Measurements from ENCODE around the gene ICA1L.
"Not testable (repeated sequence)": the region's sequence is repeated elsewhere in the genome, so short reads cannot be mapped to it uniquely, and the experiment has no call there.

ICA1L gene

GRCh38 chr2:202847693-202848524 is 23.7 kb downstream of the ICA1L start:
- peak; percentile 17 for DNase-seq (ENCODE audit: low spot score)

GRCh38 chr2:202844656-202845055 is 26.9 kb downstream of the ICA1L start:
- DNase-seq (ENCODE audit: low spot score) = no peak

- no peak for DNase-seq (ENCODE audit: low spot score)
These were observed 28.9 kb downstream of the ICA1L start for GRCh38 chr2:202842690-202843089.

GRCh38 chr2:202841090-202841867 is 30.3 kb downstream of the ICA1L start:
- DNase-seq (ENCODE audit: low spot score) = no peak

- DNase-seq (ENCODE audit: low spot score) = peak; percentile 13
These were observed 40.0 kb downstream of the ICA1L start for GRCh38 chr2:202831242-202832220.

- DNase-seq (ENCODE audit: low spot score) = no peak
These were observed 46.7 kb downstream of the ICA1L start for GRCh38 chr2:202824901-202825300.

GRCh38 chr2:202822411-202822810 is 49.2 kb downstream of the ICA1L start:
- no peak for DNase-seq (ENCODE audit: low spot score)

- DNase-seq (ENCODE audit: low spot score) = no peak
These were observed 50.1 kb downstream of the ICA1L start for GRCh38 chr2:202821206-202822160.

- no peak for DNase-seq (ENCODE audit: low spot score)
These were observed 53.2 kb downstream of the ICA1L start for GRCh38 chr2:202818321-202818720.

- no peak for DNase-seq (ENCODE audit: low spot score)
These were observed 53.8 kb downstream of the ICA1L start for GRCh38 chr2:202817771-202818170.

- no peak for DNase-seq (ENCODE audit: low spot score)
These were observed 55.8 kb downstream of the ICA1L start for GRCh38 chr2:202815548-202816360.

GRCh38 chr2:202814226-202814625 is 57.3 kb downstream of the ICA1L start:
- no peak for DNase-seq (ENCODE audit: low spot score)

- DNase-seq (ENCODE audit: low spot score) = no peak
These were observed 58.2 kb downstream of the ICA1L start for GRCh38 chr2:202813387-202813786.

- no peak for DNase-seq (ENCODE audit: low spot score)
These were observed 62.8 kb downstream of the ICA1L start for GRCh38 chr2:202808754-202809153.

GRCh38 chr2:202807431-202808138 is 64.0 kb downstream of the ICA1L start:
- DNase-seq (ENCODE audit: low spot score) = not testable (repeated sequence)

- not testable (repeated sequence) for DNase-seq (ENCODE audit: low spot score)
These were observed 65.7 kb downstream of the ICA1L start for GRCh38 chr2:202805911-202806310.

GRCh38 chr2:202797944-202798343 is 73.6 kb downstream of the ICA1L start:
- DNase-seq (ENCODE audit: low spot score) = no peak

- no peak for DNase-seq (ENCODE audit: low spot score)
These were observed 80.9 kb downstream of the ICA1L start for GRCh38 chr2:202790676-202791075.

- DNase-seq (ENCODE audit: low spot score) = no peak
These were observed 84.7 kb downstream of the ICA1L start for GRCh38 chr2:202786842-202787241.
